ENCODE results near the gene CADM1. TPM values are rescaled to one million over a fixed set of nuclear protein-coding genes. Genes with fewer than 3 reads are reported as not detected.

The CADM1 gene
- total and polyA plus RNA-seq, 2 experiments from 2014 or later, result 16.5 to 18.0 TPM

- no peak for TF ChIP-seq ZNF462 (CRISPR knock-in tag; IDR thresholded peaks at IDR 0.05)
- TF ChIP-seq EZH2phosphoT487 (IDR thresholded peaks at IDR 0.05; ENCODE audit: unreplicated experiment), result no peak
- TF ChIP-seq REST (IDR thresholded peaks at IDR 0.05; ENCODE audit: unreplicated experiment), result no peak
Observed at GRCh38 chr11:115330684-115331482, 173.3 kb downstream of the CADM1 start (continued).

GRCh38 chr11:115326526-115326925 lies 177.7 kb downstream of the CADM1 start:
- Mint-ChIP-seq H3K9me3 (peaks cover 3% of the 10 kb centered on the region; the same call in 1 of the 3 replicates), H3K4me3 (no peak overlapping the region)
- no peak for DNase-seq (ENCODE audit: low spot score)

More at GRCh38 chr11:115326526-115326925, 177.7 kb downstream of the CADM1 start:
- no peak overlapping the region for H3K4me3 ChIP-seq
- H2AFZ ChIP-seq, result no peak overlapping the region
- H3K9me2 ChIP-seq (ENCODE audit: insufficient read depth), result no peaks in the 10 kb centered on the region
- no peak overlapping the region for H3K27ac ChIP-seq (ENCODE audit: low read depth)
- Mint-ChIP-seq H3K27ac (no peak overlapping the region), H3K36me3 (ENCODE audit: low read depth) (peaks cover 5% of the 10 kb centered on the region; the same call in 2 of the 3 replicates), H3K27me3 (ENCODE audit: insufficient read depth, low read depth, poor library complexity) (peaks cover 2% of the 10 kb centered on the region), H3K4me1 (no peaks in the 10 kb centered on the region)
- H3K4me2 ChIP-seq, result no peak overlapping the region
- H3K4me1 ChIP-seq (ENCODE audit: insufficient read depth), result peaks cover 4% of the 10 kb centered on the region; the same call in 1 of the 2 replicates
- H3K36me3 ChIP-seq (ENCODE audit: insufficient read depth), result no peaks in the 10 kb centered on the region
- TF ChIP-seq POLR2AphosphoS5 (IDR thresholded peaks at IDR 0.05; ENCODE audit: low read depth) (no peak), ETS1 (IDR thresholded peaks at IDR 0.05) (no peak), JUNB (IDR thresholded peaks at IDR 0.05; ENCODE audit: unreplicated experiment) (no peak), EZH2phosphoT487 (IDR thresholded peaks at IDR 0.05; ENCODE audit: unreplicated experiment) (no peak), ZNF331 (CRISPR knock-in tag; IDR thresholded peaks at IDR 0.05; ENCODE audit: low read depth) (no peak), EZH2 (IDR thresholded peaks at IDR 0.05; ENCODE audit: low read depth, unreplicated experiment) (no peak), CREB1 (CRISPR knock-in tag; IDR thresholded peaks at IDR 0.05; ENCODE audit: low read depth) (no peak), STAT1 (IDR thresholded peaks at IDR 0.05; ENCODE audit: unreplicated experiment) (no peak)
- H3K27me3 ChIP-seq (ENCODE audit: insufficient read depth), result no peaks in the 10 kb centered on the region
- no peaks in the 10 kb centered on the region for H4K20me1 ChIP-seq (replicated peaks; ENCODE audit: insufficient read depth)
- no peaks in the 10 kb centered on the region for H3K79me2 ChIP-seq (replicated peaks; ENCODE audit: insufficient read depth)
- H3F3A ChIP-seq (replicated peaks; ENCODE audit: low read depth), result no peaks in the 10 kb centered on the region
- no peak for ATAC-seq
